H1 (cell line): ENCODE measurements around the gene DDX56. TPM values are rescaled to one million over a fixed set of nuclear protein-coding genes. Genes with fewer than 3 reads are reported as not detected.

Source experiments
- CBX5 ChIP-seq: fragments of 300-800, 300-1000 bp; sonication (generic); IDR thresholded peaks from 2 replicates; pipeline ENCODE4 v1.7.1; 2016; ENCODE audit warnings: antibody characterized with exemption, low read length, low read depth
- polyA plus RNA-seq, 7 experiments: library from polyadenylated mRNA; depleted of rRNA in 3 of 7; stranded (reverse) in 5 of 7; unstranded in 2 of 7; fragments of >200 nt in 5 of 7; fragments of 200-250 nt in 2 of 7; gene quantifications; 1 replicate in 5 of 7; 2 replicates in 1 of 7; 4 replicates in 1 of 7; pipeline versions ENCODE4 v1.2.1 to v1.2.3, GENCODE V29; 2011 to 2013; ENCODE audit warnings: missing spikeins in 2 of 7, mixed read lengths in 2 of 7
- total RNA-seq: library from RNA; stranded (reverse); fragmentation: NEBNext Ultra II Directional; extraction: Animal tissue kit (Norgen Biotek cat#: 25700); gene quantifications from 2 replicates; pipeline ENCODE4 v1.2.1, GENCODE V29; 2021

The DDX56 gene
- total and polyA plus RNA-seq, 2 of the 8 experiments (the other 6 are each of a cell fraction or from before 2014, with no cell fraction given) = 56.9 to 81.6 TPM

- no peak for TF ChIP-seq CBX5
- TF ChIP-seq, all 59 proteins: peak for 0
Measured at GRCh38 chr7:44521347-44522095, 52.2 kb downstream of the DDX56 start (continued).
